ENCODE results near the gene ANKRD60. TPM values are rescaled to one million over a fixed set of nuclear protein-coding genes. Genes with fewer than 3 reads are reported as not detected.

The ANKRD60 gene
- total RNA-seq, 1 donor from 2014 or later: not detected

Other genes starting within 250 kb of the ANKRD60 start
- gene RAB22A, start 81.1 kb upstream of the ANKRD60 start, total RNA-seq: 22.2 TPM
- 51.5 TPM for gene VAPB, start 160.6 kb upstream of the ANKRD60 start, total RNA-seq

Measured in mesenteric fat pad (tissue), 1 donor.